Activated T-cell treated with anti-CD3 and anti-CD28 coated beads, Interleukin-2, amount 50 U/mL, for 4 hours (primary cell): ENCODE measurements around the gene PRR20C. TPM values are rescaled to one million over a fixed set of nuclear protein-coding genes. Genes with fewer than 3 reads are reported as not detected.

Experiments
- total RNA-seq, 3 donors: library from RNA; stranded (reverse); gene quantifications; one replicate each; pipeline ENCODE4 v1.2.1, GENCODE V29; 2021

Gene PRR20C
- total RNA-seq, 3 donors from 2014 or later = not detected

Other genes with a start within 250 kb of the PRR20C start
- not detected for gene PRR20A, start 13.1 kb upstream of the PRR20C start, total RNA-seq
- gene PRR20B, start 6.6 kb upstream of the PRR20C start, total RNA-seq = not detected
- gene PRR20D, start 6.6 kb downstream of the PRR20C start, total RNA-seq = not detected
- not detected for gene PRR20E, start 13.1 kb downstream of the PRR20C start, total RNA-seq